ENCODE data around the gene IFNG-AS1. TPM values are rescaled to one million over a fixed set of nuclear protein-coding genes. Genes with fewer than 3 reads are reported as not detected.

The IFNG-AS1 gene
- total and polyA plus RNA-seq, 7 experiments from 2014 or later: 0.17 to 2.4 (median 1.5) TPM

DNA sequence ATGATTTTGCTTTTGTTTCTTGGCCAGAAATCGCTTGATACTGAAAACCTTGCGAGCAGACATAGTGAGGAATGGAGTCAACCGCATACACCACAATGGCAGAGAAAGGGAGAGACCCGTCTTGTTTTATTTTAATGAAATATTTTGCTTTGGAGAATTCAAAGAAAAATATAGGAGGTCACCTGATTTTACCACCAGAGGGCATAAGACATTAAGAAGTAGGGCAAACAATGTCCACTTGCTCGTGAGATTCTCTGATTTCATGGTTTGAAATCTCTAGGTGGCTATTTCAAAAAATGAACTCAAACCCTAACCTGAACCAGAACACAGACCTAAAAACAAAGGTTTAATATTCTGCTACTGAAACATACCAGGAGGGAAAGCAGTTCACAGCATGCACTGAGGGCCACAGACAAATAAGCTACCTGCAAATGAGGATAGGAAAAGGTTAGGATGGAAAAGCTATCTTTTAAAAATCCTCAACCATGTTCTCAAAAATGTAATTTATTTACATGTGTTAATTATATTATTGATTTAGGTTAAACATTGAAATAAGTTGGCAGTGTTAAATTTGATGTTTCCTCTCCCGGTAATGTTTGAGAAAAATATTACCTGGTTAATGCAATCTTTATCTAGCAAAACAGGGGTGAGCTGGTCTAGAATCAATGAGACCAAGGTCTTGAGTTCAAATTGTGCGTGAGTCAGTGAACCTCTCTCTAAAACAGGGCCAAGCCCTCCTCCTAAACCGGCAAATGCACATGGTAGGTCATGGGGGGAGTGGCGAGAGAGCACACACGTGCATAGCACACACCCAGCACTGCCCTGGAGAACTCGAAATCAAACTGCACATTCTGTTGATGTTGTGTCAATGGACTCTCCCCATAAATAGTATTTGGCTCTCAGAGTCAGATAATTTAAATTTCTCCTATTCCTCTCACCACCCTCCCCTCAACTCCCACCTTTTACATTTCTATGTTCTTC is 12.5 kb downstream of the IFNG-AS1 start:
- no peak overlapping the region for H3K27ac ChIP-seq (ENCODE audit: low read depth, low read length)
- peaks cover 4 to 14% (median 7%) of the 10 kb centered on the region in 7 donors for H3K4me1 Mint-ChIP-seq
- H3K36me3 ChIP-seq (ENCODE audit: control insufficient read depth in 2 of 3, insufficient read depth in 3 of 3, low read length in 3 of 3): peaks cover 0 to 7% (median 0%) of the 10 kb centered on the region in 3 experiments
- no peaks in the 10 kb centered on the region for H3K27me3 Mint-ChIP-seq
- no peak overlapping the region for H3K27ac Mint-ChIP-seq
- peaks cover 0 to 4% of the 10 kb centered on the region in 2 donors for H3K4me1 ChIP-seq (ENCODE audit: control insufficient read depth in 2 of 2, insufficient read depth in 2 of 2, low read length in 2 of 2)
- peaks cover 0 to 1% (median 0%) of the 10 kb centered on the region in 11 donors for H3K9me3 Mint-ChIP-seq
- no peaks in the 10 kb centered on the region for H3K27me3 ChIP-seq (ENCODE audit: control insufficient read depth in 2 of 2, insufficient read depth in 2 of 2, low read length in 2 of 2)
- ATAC-seq (no peak), DNase-seq (no peak)
- ChIA-PET CTCF (no interaction called here), POLR2A (no interaction called here)
- no peaks in the 10 kb centered on the region for H3K9me3 ChIP-seq (ENCODE audit: control insufficient read depth in 2 of 3, low read length in 3 of 3)
- H3K4me3 Mint-ChIP-seq: no peak overlapping the region
- no peaks in the 10 kb centered on the region for H3K36me3 Mint-ChIP-seq
- intact Hi-C loops (cut with micrococcal nuclease): loop anchor here in 1 of 2 donors (5.0 kb wide), 1 partner anchor 156 kb away; the partner anchor contains the start of gene IFNG
- H3K4me3 ChIP-seq (ENCODE audit: low read length): no peak overlapping the region

DNA sequence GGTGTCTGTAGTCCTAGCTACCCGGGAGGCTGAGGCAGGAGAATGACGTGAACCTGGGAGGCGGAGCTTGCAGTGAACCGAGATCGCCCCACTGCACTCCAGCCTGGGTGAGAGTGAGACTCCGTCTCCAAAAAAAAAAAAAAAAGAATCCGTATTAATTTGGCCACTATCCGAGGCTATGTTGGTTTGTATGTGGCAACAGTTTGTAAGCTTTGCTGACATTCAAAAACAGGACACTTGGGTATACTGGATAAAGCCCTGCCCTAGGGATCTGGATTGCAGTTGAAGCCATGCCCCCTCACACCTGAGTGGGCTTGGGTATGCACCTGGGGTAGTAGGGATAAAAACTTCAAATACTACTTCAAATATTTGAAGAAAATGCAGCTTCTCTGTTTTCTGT is 14.5 kb downstream of the IFNG-AS1 start:
- no peak for DNase-seq
- Mint-ChIP-seq H3K36me3 (no peaks in the 10 kb centered on the region), H3K4me1 (no peaks in the 10 kb centered on the region), H3K4me3 (no peak overlapping the region), H3K27ac (no peak overlapping the region), H3K27me3 (no peaks in the 10 kb centered on the region), H3K9me3 (peaks cover 0 to 1% (median 0%) of the 10 kb centered on the region in 11 donors)
- no peaks in the 10 kb centered on the region for H3K27me3 ChIP-seq (ENCODE audit: control insufficient read depth in 2 of 2, insufficient read depth in 2 of 2, low read length in 2 of 2)
- no peak overlapping the region for H3K27ac ChIP-seq (ENCODE audit: low read depth, low read length)
- POLR2A ChIA-PET: interaction anchor here (0.5 kb wide), 1 partner anchor 609 kb away, joined by 3 read pairs; no protein-coding TSS in a partner anchor
- peaks cover 0 to 7% (median 0%) of the 10 kb centered on the region in 3 experiments for H3K36me3 ChIP-seq (ENCODE audit: control insufficient read depth in 2 of 3, insufficient read depth in 3 of 3, low read length in 3 of 3)
- intact Hi-C loops (cut with micrococcal nuclease): loop anchor here in 1 of 2 donors (5.0 kb wide), 1 partner anchor 154 kb away; the partner anchor contains the start of gene IFNG
- H3K9me3 ChIP-seq (ENCODE audit: control insufficient read depth in 2 of 3, low read length in 3 of 3): no peaks in the 10 kb centered on the region
- ATAC-seq: no peak
- CTCF ChIA-PET: interaction anchor here (0.8 kb wide), 1 partner anchor 14 kb away, joined by 3 read pairs; the partner anchor contains the start of gene IFNG-AS1
- H3K4me3 ChIP-seq (ENCODE audit: low read length): no peak overlapping the region
- H3K4me1 ChIP-seq (ENCODE audit: control insufficient read depth in 2 of 2, insufficient read depth in 2 of 2, low read length in 2 of 2): peaks cover 0 to 4% of the 10 kb centered on the region in 2 donors

DNA sequence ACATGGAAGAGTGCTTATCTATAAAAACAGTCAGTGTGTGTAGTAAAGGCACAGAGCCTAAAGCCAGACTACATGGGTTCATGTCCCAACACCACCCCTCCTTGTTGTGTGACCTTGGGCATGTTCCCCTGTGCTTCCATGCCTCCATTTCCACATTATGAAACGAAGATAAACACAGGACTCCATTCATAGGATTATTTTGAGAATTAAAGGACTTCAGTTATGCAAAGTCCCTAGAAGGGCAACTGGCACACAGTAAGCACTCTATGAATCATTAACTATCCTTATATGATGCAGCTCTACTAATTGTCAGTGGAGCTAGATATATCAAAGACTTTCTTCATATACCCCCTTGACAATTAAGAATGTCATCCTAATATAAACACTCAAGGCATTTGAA is 17.8 kb downstream of the IFNG-AS1 start:
- ChIA-PET CTCF (interaction anchor here (1.0 kb wide), 1 partner anchor 14 kb away, joined by 3 read pairs; no protein-coding TSS in a partner anchor), POLR2A (no interaction called here)
- no peak overlapping the region for H3K27ac ChIP-seq (ENCODE audit: low read depth, low read length)
- H3K27me3 Mint-ChIP-seq: no peaks in the 10 kb centered on the region
- H3K9me3 Mint-ChIP-seq: peaks cover 0 to 1% (median 0%) of the 10 kb centered on the region in 11 donors
- peaks cover 0 to under 1% (median 0%) of the 10 kb centered on the region in 7 donors for H3K4me1 Mint-ChIP-seq
- intact Hi-C loops (cut with micrococcal nuclease): no loop called here
- H3K9me3 ChIP-seq (ENCODE audit: control insufficient read depth in 2 of 3, low read length in 3 of 3): no peaks in the 10 kb centered on the region
- H3K4me3 ChIP-seq (ENCODE audit: low read length): no peak overlapping the region
- H3K36me3 ChIP-seq (ENCODE audit: control insufficient read depth in 2 of 3, insufficient read depth in 3 of 3, low read length in 3 of 3): peaks cover 0 to 7% (median 0%) of the 10 kb centered on the region in 3 experiments
- H3K27ac Mint-ChIP-seq: no peak overlapping the region
- no peak overlapping the region for H3K4me3 Mint-ChIP-seq
- H3K27me3 ChIP-seq (ENCODE audit: control insufficient read depth in 2 of 2, insufficient read depth in 2 of 2, low read length in 2 of 2): no peaks in the 10 kb centered on the region
- H3K4me1 ChIP-seq (ENCODE audit: control insufficient read depth in 2 of 2, insufficient read depth in 2 of 2, low read length in 2 of 2): peaks cover 0 to 19% of the 10 kb centered on the region in 2 donors
- ATAC-seq (no peak), DNase-seq (no peak)
- H3K36me3 Mint-ChIP-seq: peaks cover 0 to 2% (median 0%) of the 10 kb centered on the region in 5 donors

DNA sequence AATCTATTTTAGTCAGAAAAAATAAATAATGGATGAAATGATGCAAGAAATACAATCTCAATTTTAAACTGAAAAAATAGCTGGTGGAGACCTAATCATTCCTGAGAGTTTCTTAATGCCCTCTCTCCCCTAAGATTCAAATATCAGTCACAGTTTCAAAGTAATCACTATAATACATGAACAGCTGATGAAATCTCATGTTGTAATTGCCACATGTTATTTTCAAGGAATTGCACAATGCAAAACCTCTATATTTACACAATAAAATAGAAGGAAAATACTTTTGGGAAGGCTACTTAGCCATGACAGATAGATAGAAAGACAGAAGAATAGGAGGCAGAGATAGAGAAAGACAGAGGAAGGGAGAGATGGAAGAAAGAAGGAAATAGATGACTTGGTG is 18.2 kb downstream of the IFNG-AS1 start:
- intact Hi-C loops (cut with micrococcal nuclease): no loop called here
- DNase-seq (no peak), ATAC-seq (no peak)
- no peaks in the 10 kb centered on the region for H3K27me3 Mint-ChIP-seq
- H3K9me3 ChIP-seq (ENCODE audit: control insufficient read depth in 2 of 3, low read length in 3 of 3): no peaks in the 10 kb centered on the region
- H3K4me3 ChIP-seq (ENCODE audit: low read length): no peak overlapping the region
- H3K27ac ChIP-seq (ENCODE audit: low read depth, low read length): no peak overlapping the region
- no peaks in the 10 kb centered on the region for H3K27me3 ChIP-seq (ENCODE audit: control insufficient read depth in 2 of 2, insufficient read depth in 2 of 2, low read length in 2 of 2)
- POLR2A ChIA-PET: no interaction called here
- CTCF ChIA-PET: interaction anchor here (1.0 kb wide), 1 partner anchor 14 kb away, joined by 3 read pairs; no protein-coding TSS in a partner anchor
- peaks cover 0 to 4% (median 0%) of the 10 kb centered on the region in 7 donors for H3K4me1 Mint-ChIP-seq
- H3K9me3 Mint-ChIP-seq: peaks cover 0 to 1% (median 0%) of the 10 kb centered on the region in 11 donors
- peaks cover 0 to 7% (median 0%) of the 10 kb centered on the region in 3 experiments for H3K36me3 ChIP-seq (ENCODE audit: control insufficient read depth in 2 of 3, insufficient read depth in 3 of 3, low read length in 3 of 3)
- H3K27ac Mint-ChIP-seq: no peak overlapping the region
- peaks cover 0 to 2% (median 0%) of the 10 kb centered on the region in 5 donors for H3K36me3 Mint-ChIP-seq
- peaks cover 0 to 16% of the 10 kb centered on the region in 2 donors for H3K4me1 ChIP-seq (ENCODE audit: control insufficient read depth in 2 of 2, insufficient read depth in 2 of 2, low read length in 2 of 2)
- H3K4me3 Mint-ChIP-seq: no peak overlapping the region

GRCh38 chr12:68011206-68011881 is 22.1 kb downstream of the IFNG-AS1 start:
- CTCF ChIA-PET: no interaction called here
- Histone ChIP-seq H3K27me3 (ENCODE audit: control insufficient read depth in 2 of 2, insufficient read depth in 2 of 2, low read length in 2 of 2) (no peaks in the 10 kb centered on the region), H3K4me1 (ENCODE audit: control insufficient read depth in 2 of 2, insufficient read depth in 2 of 2, low read length in 2 of 2) (peaks cover 0 to 15% of the 10 kb centered on the region in 2 donors), H3K4me3 (ENCODE audit: low read length) (no peak overlapping the region), H3K27ac (ENCODE audit: low read depth, low read length) (no peak overlapping the region), H3K36me3 (ENCODE audit: control insufficient read depth in 2 of 3, insufficient read depth in 3 of 3, low read length in 3 of 3) (peaks cover 0 to 7% (median 0%) of the 10 kb centered on the region in 3 experiments), H3K9me3 (ENCODE audit: control insufficient read depth in 2 of 3, low read length in 3 of 3) (no peaks in the 10 kb centered on the region)
- no peak for ATAC-seq
- intact Hi-C loops (cut with micrococcal nuclease): no loop called here
- Mint-ChIP-seq H3K27ac (no peak overlapping the region), H3K4me3 (no peak overlapping the region), H3K9me3 (peaks cover 0 to 5% (median 0%) of the 10 kb centered on the region in 11 donors), H3K4me1 (peaks cover 0 to 4% (median 0%) of the 10 kb centered on the region in 7 donors), H3K36me3 (peaks cover 0 to 2% (median 0%) of the 10 kb centered on the region in 5 donors), H3K27me3 (no peaks in the 10 kb centered on the region)
- POLR2A ChIA-PET: no interaction called here
- DNase-seq: no peak

GRCh38 chr12:68011882-68012207 is 22.6 kb downstream of the IFNG-AS1 start:
- ChIA-PET POLR2A (no interaction called here), CTCF (no interaction called here)
- Mint-ChIP-seq H3K36me3 (peaks cover 0 to 5% (median 0%) of the 10 kb centered on the region in 5 donors), H3K9me3 (peaks cover 0 to 7% (median 0%) of the 10 kb centered on the region in 11 donors), H3K27me3 (no peaks in the 10 kb centered on the region), H3K4me1 (peaks cover 0 to 4% (median 0%) of the 10 kb centered on the region in 7 donors), H3K4me3 (no peak overlapping the region), H3K27ac (no peak overlapping the region)
- Histone ChIP-seq H3K27ac (ENCODE audit: low read depth, low read length) (no peak overlapping the region), H3K4me3 (ENCODE audit: low read length) (no peak overlapping the region), H3K27me3 (ENCODE audit: control insufficient read depth in 2 of 2, insufficient read depth in 2 of 2, low read length in 2 of 2) (no peaks in the 10 kb centered on the region), H3K4me1 (ENCODE audit: control insufficient read depth in 2 of 2, insufficient read depth in 2 of 2, low read length in 2 of 2) (peaks cover 0 to 15% of the 10 kb centered on the region in 2 donors), H3K9me3 (ENCODE audit: control insufficient read depth in 2 of 3, low read length in 3 of 3) (no peaks in the 10 kb centered on the region), H3K36me3 (ENCODE audit: control insufficient read depth in 2 of 3, insufficient read depth in 3 of 3, low read length in 3 of 3) (peaks cover 0 to 2% (median 0%) of the 10 kb centered on the region in 3 experiments)
- DNase-seq: no peak
- intact Hi-C loops (cut with micrococcal nuclease): loop anchor here in 1 of 2 donors (1.0 kb wide), 1 partner anchor 31 kb away; no protein-coding TSS in a partner anchor
- no peak for ATAC-seq
